GM21367 (cell line): ENCODE measurements around the gene DAP3.
A peak's percentile ranks its signal among the peaks of the same experiment; 100 is the strongest.
"Not testable (repeated sequence)": the region's sequence is repeated elsewhere in the genome, so short reads cannot be mapped to it uniquely, and the experiment has no call there.

Experiments used
- ATAC-seq: cut with Tn5 transposase; IDR thresholded peaks from one replicate; pipeline ENCODE4 v1.9.1; 2021; ENCODE audit not compliant: unreplicated experiment

DAP3 gene

GRCh38 chr1:155680531-155680930 is 8.4 kb upstream of the DAP3 start:
- ATAC-seq = no peak

- no peak for ATAC-seq
Measured at GRCh38 chr1:155681776-155682175, 7.1 kb upstream of the DAP3 start.

- peak; percentile 10 for ATAC-seq
Measured at GRCh38 chr1:155687705-155688323, 1.1 kb upstream of the DAP3 start.

- peak; percentile 65 for ATAC-seq
Measured at GRCh38 chr1:155688324-155689080, 389 bp upstream of the DAP3 start, which contains the start of gene YY1AP1. Gene YY1AP1, minus strand, starts transcription at chr1:155688774. Its CDS starts 8,338 bp downstream, at chr1:155680436.

- ATAC-seq = no peak
Measured at GRCh38 chr1:155691992-155692528, 3.2 kb downstream of the DAP3 start.

- no peak for ATAC-seq
Measured at GRCh38 chr1:155694167-155694566, 5.3 kb downstream of the DAP3 start.

- no peak for ATAC-seq
Measured at GRCh38 chr1:155695072-155695471, 6.2 kb downstream of the DAP3 start.

- ATAC-seq = no peak
Measured at GRCh38 chr1:155695608-155696007, 6.7 kb downstream of the DAP3 start.

GRCh38 chr1:155696524-155696923 is 7.6 kb downstream of the DAP3 start:
- no peak for ATAC-seq

GRCh38 chr1:155697046-155697445 is 8.2 kb downstream of the DAP3 start:
- ATAC-seq = no peak

- ATAC-seq = not testable (repeated sequence)
Measured at GRCh38 chr1:155697616-155698015, 8.7 kb downstream of the DAP3 start.

GRCh38 chr1:155698382-155699038 is 9.6 kb downstream of the DAP3 start:
- no peak for ATAC-seq

- not testable (repeated sequence) for ATAC-seq
Measured at GRCh38 chr1:155699062-155699461, 10.2 kb downstream of the DAP3 start.

GRCh38 chr1:155701675-155702074 is 12.8 kb downstream of the DAP3 start:
- not testable (repeated sequence) for ATAC-seq

- no peak for ATAC-seq
Measured at GRCh38 chr1:155703216-155703615, 14.3 kb downstream of the DAP3 start.

- not testable (repeated sequence) for ATAC-seq
Measured at GRCh38 chr1:155704414-155704813, 15.5 kb downstream of the DAP3 start.

- no peak for ATAC-seq
Measured at GRCh38 chr1:155706139-155706538, 17.2 kb downstream of the DAP3 start.

GRCh38 chr1:155709391-155709790 is 20.5 kb downstream of the DAP3 start:
- no peak for ATAC-seq

- not testable (repeated sequence) for ATAC-seq
Measured at GRCh38 chr1:155711457-155711856, 22.6 kb downstream of the DAP3 start.

GRCh38 chr1:155712636-155713035 is 23.7 kb downstream of the DAP3 start:
- ATAC-seq = not testable (repeated sequence)

GRCh38 chr1:155713075-155713474 is 24.2 kb downstream of the DAP3 start:
- ATAC-seq = no peak

GRCh38 chr1:155715056-155715455 is 26.2 kb downstream of the DAP3 start:
- ATAC-seq = not testable (repeated sequence)
